PC-9 (cell line): ENCODE results near the gene TOM1. TPM values are rescaled to one million over a fixed set of nuclear protein-coding genes. Genes with fewer than 3 reads are reported as not detected.

Source experiments
- BruUV-seq: library from RNA; stranded (reverse); fragments of 400-500 nt; replicated peaks from 2 replicates; lab custom pipeline; 2021; lab: Mats Ljungman, UMichigan
- CTCF ChIA-PET: fragments of 300-600 bp; sonication (Branson Sonifier 250); formaldehyde crosslinking; loops from one replicate; lab custom pipeline; 2022; ENCODE audit warnings: antibody characterized with exemption; lab: Charles Lee
- POLR2A ChIA-PET: fragments of 300-600 bp; sonication (Branson Sonifier 250); formaldehyde crosslinking; loops from one replicate; lab custom pipeline; 2022; ENCODE audit warnings: antibody characterized with exemption; ENCODE audit not compliant: unreplicated experiment; lab: Charles Lee
- DNase-seq, 2 experiments: peaks; one replicate each; pipeline versions ENCODE4 v3.0.0 to v3.0.0-alpha.2; 2015 to 2022; ENCODE audit warnings: mixed read lengths in 1 of 2
- H2AFZ ChIP-seq: fragments of 200-600 bp; sonication (generic); 2 replicates; pipeline ENCODE4 v1.8.1; 2017; ENCODE audit warnings: antibody characterized with exemption
- H3F3A ChIP-seq: fragments of 200-600 bp; sonication (generic); 2 replicates; pipeline ENCODE4 v1.8.1; 2017; ENCODE audit warnings: antibody characterized with exemption, mild to moderate bottlenecking, low read depth; ENCODE audit not compliant: insufficient read depth
- H3K27ac ChIP-seq: fragments of 200-600 bp; sonication (generic); 2 replicates; pipeline ENCODE4 v1.6.1; 2016; ENCODE audit warnings: mixed run types
- H3K27me3 ChIP-seq: fragments of 200-600 bp; sonication (generic); 2 replicates; pipeline ENCODE4 v1.6.1; 2016; ENCODE audit warnings: low read depth, mixed run types; ENCODE audit not compliant: insufficient read depth
- H3K36me3 ChIP-seq: fragments of 200-600 bp; sonication (generic); 2 replicates; pipeline ENCODE4 v1.6.1; 2016; ENCODE audit warnings: low read depth, mixed run types
- H3K4me1 ChIP-seq: fragments of 200-600 bp; sonication (generic); replicated peaks from 2 replicates; pipeline ENCODE4 v1.6.1; 2016; ENCODE audit warnings: mixed run types; ENCODE audit not compliant: insufficient read depth
- H3K4me2 ChIP-seq: fragments of 200-600 bp; sonication (generic); 2 replicates; pipeline ENCODE4 v1.6.1; 2017; ENCODE audit warnings: mixed run types
- H3K4me3 ChIP-seq: fragments of 200-600 bp; sonication (generic); 2 replicates; pipeline ENCODE4 v1.6.1; 2016; ENCODE audit warnings: mixed run types
- H3K79me2 ChIP-seq: fragments of 200-600 bp; sonication (generic); 2 replicates; pipeline ENCODE4 v1.6.1; 2017; ENCODE audit warnings: low read depth, mixed run types
- H3K9me2 ChIP-seq: fragments of 200-600 bp; sonication (generic); 2 replicates; pipeline ENCODE4 v1.8.1; 2017; ENCODE audit warnings: mild to moderate bottlenecking; ENCODE audit not compliant: insufficient read depth
- H3K9me3 ChIP-seq: fragments of 200-600 bp; sonication (generic); 2 replicates; pipeline ENCODE4 v1.8.1; 2016; ENCODE audit warnings: low read depth; ENCODE audit not compliant: insufficient read depth
- H4K20me1 ChIP-seq: fragments of 200-600 bp; sonication (generic); 2 replicates; pipeline ENCODE4 v1.8.1; 2017; ENCODE audit not compliant: insufficient read depth
- EZH2 ChIP-seq: fragments of 200-600 bp; sonication (generic); IDR thresholded peaks from 2 replicates; pipeline ENCODE4 v1.8.0; 2017; ENCODE audit warnings: antibody characterized with exemption, low read depth
- intact Hi-C: fragments of 100-400 bp; cut with micrococcal nuclease; formaldehyde crosslinking; loops from one replicate; pipeline ENCODE4 v1.10.0; 2022; ENCODE audit not compliant: unreplicated experiment
- total RNA-seq: library from RNA; stranded (reverse); gene quantifications from 2 replicates; pipeline ENCODE4 v1.2.3, GENCODE V29; 2021
- TF ChIP-seq, protein P1 (sequence below): fragments of 200-600 bp; sonication (generic); conservative IDR thresholded peaks from 2 replicates; pipeline ENCODE4 v1.6.1; 2017; ENCODE audit warnings: mixed run types, antibody characterized with exemption, mild to moderate bottlenecking, moderate library complexity

Gene TOM1
- total RNA-seq, 1 experiment from 2014 or later, result 43.6 TPM

GRCh38 chr22:35380537-35381423 lies 81.1 kb downstream of the TOM1 start, which contains the start of gene HMOX1:
Gene HMOX1, plus strand, starts transcription at chr22:35381096. Its CDS starts 78 bp downstream, at chr22:35381174.
- peak within 1 kb of the TSS; percentile 86 for H2AFZ ChIP-seq
- BruUV-seq, result no TSS peak
- peak within 1 kb of the TSS; percentile 86 for H3K4me2 ChIP-seq
- CTCF ChIA-PET, result interaction anchor here (0.5 to 0.7 kb wide), 4 partner anchors 10 to 535 kb away, joined by 3 to 18 read pairs (median 4); no protein-coding TSS in a partner anchor
- peak within 1 kb of the TSS; percentile 68 for H3K4me3 ChIP-seq
- peak within 1 kb of the TSS; percentile 55 for H3K27ac ChIP-seq
- H3K36me3 ChIP-seq, result peaks cover 6% of the 10 kb centered on the region; the same call in 1 of the 2 replicates
- H3F3A ChIP-seq, result peaks cover 51% of the 10 kb centered on the region
- H3K79me2 ChIP-seq, result 0 out of 2 replicates have a peak, but pooled peaks cover 4% of the 10 kb centered on the region
- intact Hi-C loops, result no loop called here
- no peaks in the 10 kb centered on the region for H3K27me3 ChIP-seq
- peaks cover 64% of the 10 kb centered on the region for H3K4me1 ChIP-seq
- TF ChIP-seq EZH2, result no peak
- TF ChIP-seq, protein P1, sequence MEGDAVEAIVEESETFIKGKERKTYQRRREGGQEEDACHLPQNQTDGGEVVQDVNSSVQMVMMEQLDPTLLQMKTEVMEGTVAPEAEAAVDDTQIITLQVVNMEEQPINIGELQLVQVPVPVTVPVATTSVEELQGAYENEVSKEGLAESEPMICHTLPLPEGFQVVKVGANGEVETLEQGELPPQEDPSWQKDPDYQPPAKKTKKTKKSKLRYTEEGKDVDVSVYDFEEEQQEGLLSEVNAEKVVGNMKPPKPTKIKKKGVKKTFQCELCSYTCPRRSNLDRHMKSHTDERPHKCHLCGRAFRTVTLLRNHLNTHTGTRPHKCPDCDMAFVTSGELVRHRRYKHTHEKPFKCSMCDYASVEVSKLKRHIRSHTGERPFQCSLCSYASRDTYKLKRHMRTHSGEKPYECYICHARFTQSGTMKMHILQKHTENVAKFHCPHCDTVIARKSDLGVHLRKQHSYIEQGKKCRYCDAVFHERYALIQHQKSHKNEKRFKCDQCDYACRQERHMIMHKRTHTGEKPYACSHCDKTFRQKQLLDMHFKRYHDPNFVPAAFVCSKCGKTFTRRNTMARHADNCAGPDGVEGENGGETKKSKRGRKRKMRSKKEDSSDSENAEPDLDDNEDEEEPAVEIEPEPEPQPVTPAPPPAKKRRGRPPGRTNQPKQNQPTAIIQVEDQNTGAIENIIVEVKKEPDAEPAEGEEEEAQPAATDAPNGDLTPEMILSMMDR, result no peak
- peak; percentile 73 to 87 for DNase-seq
- H3K9me2 ChIP-seq, result no peaks in the 10 kb centered on the region
- POLR2A ChIA-PET, result interaction anchor here (0.5 to 0.7 kb wide), 4 partner anchors 30 to 132 kb away, joined by 3 to 11 read pairs (median 5); no protein-coding TSS in a partner anchor
- H4K20me1 ChIP-seq, result no peaks in the 10 kb centered on the region
- H3K9me3 ChIP-seq, result no peaks in the 10 kb centered on the region

GRCh38 chr22:35381424-35382009 lies 81.8 kb downstream of the TOM1 start:
- CTCF ChIA-PET, result interaction anchor here (0.7 kb wide), 1 partner anchor 37 kb away, joined by 3 read pairs; no protein-coding TSS in a partner anchor

More at GRCh38 chr22:35381424-35382009, 81.8 kb downstream of the TOM1 start:
- H3K36me3 ChIP-seq, result peaks cover 6% of the 10 kb centered on the region; the same call in 1 of the 2 replicates
- no peak for DNase-seq
- 0 out of 2 replicates have a peak, but pooled peaks cover 4% of the 10 kb centered on the region for H3K79me2 ChIP-seq
- H2AFZ ChIP-seq, result peak overlapping the region; percentile 86
- peaks cover 51% of the 10 kb centered on the region for H3F3A ChIP-seq
- POLR2A ChIA-PET, result interaction anchor here (0.6 to 0.7 kb wide), 3 partner anchors 89 to 366 kb away, joined by 6 to 11 read pairs (median 11); no protein-coding TSS in a partner anchor
- intact Hi-C loops, result no loop called here
- H3K4me2 ChIP-seq, result peak overlapping the region; percentile 86
- H3K4me1 ChIP-seq, result peaks cover 56% of the 10 kb centered on the region
- no peaks in the 10 kb centered on the region for H3K9me3 ChIP-seq
- no peaks in the 10 kb centered on the region for H3K9me2 ChIP-seq
- H3K27me3 ChIP-seq, result no peaks in the 10 kb centered on the region
- no peaks in the 10 kb centered on the region for H4K20me1 ChIP-seq
- peak overlapping the region; percentile 68 for H3K4me3 ChIP-seq
- TSS peak; percentile 60 for BruUV-seq
- peak overlapping the region; percentile 55 for H3K27ac ChIP-seq
- TF ChIP-seq, protein P1, result no peak
- TF ChIP-seq EZH2, result no peak
